ENCODE results near the gene LRRC31.

DNA sequence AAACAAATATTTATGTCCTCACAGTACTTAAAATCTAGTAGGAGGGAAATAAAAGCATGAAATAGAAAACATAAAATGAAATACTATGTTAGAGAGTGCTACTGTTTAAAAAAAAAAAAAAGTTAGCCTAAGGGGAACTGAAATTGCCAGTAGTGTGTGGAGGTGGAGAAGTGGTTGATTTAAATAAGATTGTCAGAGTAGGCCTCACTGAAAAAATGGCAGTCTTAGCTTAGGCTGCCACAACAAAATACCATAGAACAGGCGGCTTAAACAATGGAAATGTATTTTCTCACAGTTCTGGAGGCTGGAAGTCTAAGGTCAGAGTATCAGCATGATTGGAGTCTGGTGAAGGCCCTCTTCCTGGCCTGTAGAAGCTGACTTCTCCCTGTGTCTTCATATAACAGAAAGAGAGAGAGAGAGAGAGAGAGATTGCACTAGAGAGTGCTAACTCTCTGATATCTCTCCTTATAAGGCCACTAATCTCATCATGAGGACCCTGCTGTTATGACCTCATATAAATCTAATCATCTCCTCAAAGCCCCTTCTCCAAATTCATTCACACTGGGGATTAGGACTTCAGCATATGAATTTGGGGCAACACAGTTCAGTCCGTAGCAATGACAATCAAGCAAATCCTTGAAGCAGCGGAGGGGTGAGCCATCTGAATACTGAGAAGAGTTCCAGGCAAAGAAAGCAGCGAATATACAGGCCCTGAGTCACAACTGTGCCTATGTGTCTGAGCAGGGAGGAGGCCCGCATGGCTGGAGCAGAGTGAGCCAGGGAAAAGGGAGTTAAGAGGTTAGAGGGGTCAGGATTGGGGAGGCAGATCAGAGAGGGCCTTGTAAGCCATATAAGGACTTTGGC is 33.4 kb downstream of the LRRC31 start:
- TF ChIP-seq, protein P1, sequence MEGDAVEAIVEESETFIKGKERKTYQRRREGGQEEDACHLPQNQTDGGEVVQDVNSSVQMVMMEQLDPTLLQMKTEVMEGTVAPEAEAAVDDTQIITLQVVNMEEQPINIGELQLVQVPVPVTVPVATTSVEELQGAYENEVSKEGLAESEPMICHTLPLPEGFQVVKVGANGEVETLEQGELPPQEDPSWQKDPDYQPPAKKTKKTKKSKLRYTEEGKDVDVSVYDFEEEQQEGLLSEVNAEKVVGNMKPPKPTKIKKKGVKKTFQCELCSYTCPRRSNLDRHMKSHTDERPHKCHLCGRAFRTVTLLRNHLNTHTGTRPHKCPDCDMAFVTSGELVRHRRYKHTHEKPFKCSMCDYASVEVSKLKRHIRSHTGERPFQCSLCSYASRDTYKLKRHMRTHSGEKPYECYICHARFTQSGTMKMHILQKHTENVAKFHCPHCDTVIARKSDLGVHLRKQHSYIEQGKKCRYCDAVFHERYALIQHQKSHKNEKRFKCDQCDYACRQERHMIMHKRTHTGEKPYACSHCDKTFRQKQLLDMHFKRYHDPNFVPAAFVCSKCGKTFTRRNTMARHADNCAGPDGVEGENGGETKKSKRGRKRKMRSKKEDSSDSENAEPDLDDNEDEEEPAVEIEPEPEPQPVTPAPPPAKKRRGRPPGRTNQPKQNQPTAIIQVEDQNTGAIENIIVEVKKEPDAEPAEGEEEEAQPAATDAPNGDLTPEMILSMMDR (IDR thresholded peaks at IDR 0.05), result no peak
- TF ChIP-seq POLR2A (IDR thresholded peaks at IDR 0.05), result no peak

Measured in Peyer's patch (tissue), 4 donors.